GM23248 (cell line): ENCODE data around the gene NAV2. TPM values are rescaled to one million over a fixed set of nuclear protein-coding genes. Genes with fewer than 3 reads are reported as not detected.

Source experiments
- DNase-seq: peaks from one replicate; pipeline ENCODE4 v3.0.0-alpha.2; 2015
- H2AFZ ChIP-seq: fragments of 200-600 bp; sonication (generic); 2 replicates; pipeline ENCODE4 v1.6.1; 2016; ENCODE audit warnings: antibody characterized with exemption
- H3F3A ChIP-seq: fragments of 200-600 bp; sonication (generic); 2 replicates; pipeline ENCODE4 v1.6.1; 2016; ENCODE audit warnings: mild to moderate bottlenecking, antibody characterized with exemption, mixed run types; ENCODE audit not compliant: insufficient read depth
- H3K27ac ChIP-seq: fragments of 200-600 bp; sonication (generic); 2 replicates; pipeline ENCODE4 v1.5.1; 2016; ENCODE audit warnings: mild to moderate bottlenecking
- H3K27me3 ChIP-seq: fragments of 200-600 bp; sonication (generic); replicated peaks from 2 replicates; pipeline ENCODE4 v1.6.1; 2016; ENCODE audit warnings: mild to moderate bottlenecking; ENCODE audit not compliant: insufficient read depth
- H3K36me3 ChIP-seq: fragments of 200-600 bp; sonication (generic); 2 replicates; pipeline ENCODE4 v1.6.1; 2016; ENCODE audit warnings: low read depth, mild to moderate bottlenecking
- H3K4me1 ChIP-seq: fragments of 200-600 bp; sonication (generic); 2 replicates; pipeline ENCODE4 v1.6.1; 2016; ENCODE audit warnings: mild to moderate bottlenecking; ENCODE audit not compliant: insufficient read depth
- H3K4me2 ChIP-seq: fragments of 200-600 bp; sonication (generic); one replicate; pipeline ENCODE4 v1.6.1; 2016; ENCODE audit warnings: mild to moderate bottlenecking; ENCODE audit not compliant: unreplicated experiment
- H3K4me3 ChIP-seq: fragments of 200-600 bp; sonication (generic); 2 replicates; pipeline ENCODE4 v1.5.1; 2016; ENCODE audit warnings: mild to moderate bottlenecking
- H3K79me2 ChIP-seq: fragments of 200-600 bp; sonication (generic); 2 replicates; pipeline ENCODE4 v1.6.1; 2016; ENCODE audit warnings: mild to moderate bottlenecking; ENCODE audit not compliant: insufficient read depth
- H3K9ac ChIP-seq: fragments of 200-600 bp; sonication (generic); 2 replicates; pipeline ENCODE4 v1.6.1; 2016; ENCODE audit warnings: mild to moderate bottlenecking
- H3K9me2 ChIP-seq: fragments of 200-600 bp; sonication (generic); 2 replicates; pipeline ENCODE4 v1.6.1; 2016; ENCODE audit warnings: mixed run types, mild to moderate bottlenecking, moderate library complexity; ENCODE audit not compliant: insufficient read depth
- H3K9me3 ChIP-seq: fragments of 200-600 bp; sonication (generic); one replicate; pipeline ENCODE4 v1.6.1; 2017; ENCODE audit warnings: low read depth
- H4K20me1 ChIP-seq: fragments of 200-600 bp; sonication (generic); 2 replicates; pipeline ENCODE4 v1.6.0; 2016; ENCODE audit not compliant: insufficient read depth
- EZH2 ChIP-seq: fragments of 200-600 bp; sonication (generic); IDR thresholded peaks from 2 replicates; pipeline ENCODE4 v1.6.1; 2018; ENCODE audit warnings: antibody characterized with exemption, mild to moderate bottlenecking; ENCODE audit not compliant: insufficient read depth, poor library complexity, severe bottlenecking
- EZH2phosphoT487 ChIP-seq: fragments of 200-600 bp; sonication (generic); IDR thresholded peaks from 2 replicates; pipeline ENCODE4 v1.6.1; 2018; ENCODE audit warnings: antibody characterized with exemption, moderate library complexity, mild to moderate bottlenecking, low read depth; ENCODE audit not compliant: insufficient read depth
- WGBS, 2 experiments: methylation state at CpG; one replicate each; pipeline ENCODE4 v1.1.6; 2015 to 2017; ENCODE audit warnings: low lambda C conversion rate in 2 of 2, low coverage in 1 of 2; ENCODE audit errors: missing lambda C conversion rate in 2 of 2; 5-methylcytosine and 5-hydroxymethylcytosine counted together
- in situ Hi-C: fragments of 300-500 bp; cut with MboI; formaldehyde crosslinking; loops from 2 replicates; pipeline ENCODE4 v1.15.0; 2020
- polyA plus RNA-seq: library from polyadenylated mRNA; unstranded; fragments of >200 nt; fragmentation: Nextera tagmentation; extraction: Ambion mirVana; gene quantifications from 2 replicates; pipeline ENCODE4 v1.2.1, GENCODE V29; 2016
- total RNA-seq: library from RNA; depleted of rRNA; stranded (reverse); fragments of >200 nt; shearing (Covaris generic); gene quantifications from 2 replicates; pipeline ENCODE4 v1.2.3, GENCODE V29; 2014

The NAV2 gene
- total and polyA plus RNA-seq, 2 experiments from 2014 or later: 5.7 to 11.9 TPM

- Histone ChIP-seq H3K4me2 (no peak overlapping the region), H3K79me2 (peaks cover 99% of the 10 kb centered on the region), H3K9me2 (no peaks in the 10 kb centered on the region), H3K27ac (no peak overlapping the region), H3K27me3 (no peaks in the 10 kb centered on the region), H3K9ac (no peak overlapping the region), H3K4me3 (no peak overlapping the region), H4K20me1 (no peaks in the 10 kb centered on the region), H3F3A (peaks cover 21% of the 10 kb centered on the region), H3K9me3 (no peaks in the 10 kb centered on the region), H3K36me3 (0 out of 2 replicates have a peak, but pooled peaks cover 2% of the 10 kb centered on the region), H2AFZ (no peak overlapping the region), H3K4me1 (peaks cover 14% of the 10 kb centered on the region)
- TF ChIP-seq EZH2phosphoT487 (no peak), EZH2 (no peak)
- in situ Hi-C loops: no loop called here
- DNase-seq: no peak
- WGBS, 2 experiments: 97 to 98% methylated on average over 4 of the region's 4 CpGs
These were observed 38.4 kb downstream of the NAV2 start for GRCh38 chr11:19751055-19751454.

GRCh38 chr11:19753451-19754106, 40.9 kb downstream of the NAV2 start:
- DNase-seq: peak; percentile 62
- WGBS, 2 experiments: 77 to 81% methylated on average over 5 of the region's 5 CpGs
- in situ Hi-C loops: no loop called here
- 0 out of 2 replicates have a peak, but pooled peaks cover 2% of the 10 kb centered on the region for H3K36me3 ChIP-seq
- no peaks in the 10 kb centered on the region for H4K20me1 ChIP-seq
- peaks cover 30% of the 10 kb centered on the region for H3F3A ChIP-seq
- no peaks in the 10 kb centered on the region for H3K9me2 ChIP-seq
- H3K4me2 ChIP-seq: peak overlapping the region; percentile 9
- no peaks in the 10 kb centered on the region for H3K9me3 ChIP-seq
- H3K9ac ChIP-seq: no peak overlapping the region
- H2AFZ ChIP-seq: no peak overlapping the region
- H3K27me3 ChIP-seq: no peaks in the 10 kb centered on the region
- H3K27ac ChIP-seq: peak overlapping the region; percentile 59
- peaks cover 100% of the 10 kb centered on the region for H3K79me2 ChIP-seq
- H3K4me3 ChIP-seq: no peak overlapping the region
- no peak for TF ChIP-seq EZH2phosphoT487
- TF ChIP-seq EZH2: no peak
- peaks cover 34% of the 10 kb centered on the region for H3K4me1 ChIP-seq

DNA sequence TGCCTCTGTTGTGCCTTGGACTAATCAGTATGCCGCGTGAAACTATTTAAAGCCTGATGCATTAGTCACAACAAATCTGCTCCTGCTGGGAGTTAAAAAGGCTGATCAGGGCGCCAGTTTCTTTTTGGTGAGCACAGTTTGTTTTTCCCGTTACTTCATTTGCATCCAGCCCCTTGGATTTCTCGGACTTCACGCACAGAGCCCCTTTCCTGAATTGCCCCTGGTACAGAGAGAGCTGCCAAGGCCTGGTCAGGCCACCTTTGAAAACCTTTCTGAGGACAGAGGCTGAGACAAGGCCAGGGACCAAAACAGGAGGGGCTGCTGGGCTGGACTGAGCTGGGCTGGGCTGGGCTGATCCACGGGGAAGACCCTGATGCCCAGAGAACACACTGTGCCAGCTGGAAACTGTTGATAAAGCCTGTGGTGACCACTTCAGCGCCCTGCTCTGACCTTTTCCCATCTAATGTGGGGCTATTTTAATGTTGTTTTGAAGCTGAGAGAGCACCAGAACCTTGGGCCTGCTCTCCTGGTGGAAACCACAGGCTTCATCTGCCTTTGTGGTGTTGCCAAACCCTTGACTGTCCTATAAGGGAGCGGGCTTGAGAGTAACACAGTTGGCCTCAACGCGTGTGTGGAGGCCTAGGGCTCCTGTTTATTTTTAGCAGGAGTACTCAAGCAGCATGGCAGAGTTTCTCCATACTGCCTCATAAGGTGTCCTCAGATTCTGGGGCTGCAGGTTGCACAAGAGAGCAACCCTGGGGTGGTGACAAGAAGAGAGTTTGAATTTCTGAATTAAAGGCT, 44.2 kb downstream of the NAV2 start:
- H4K20me1 ChIP-seq: no peaks in the 10 kb centered on the region
- peaks cover 34% of the 10 kb centered on the region for H3K4me1 ChIP-seq
- peaks cover 100% of the 10 kb centered on the region for H3K79me2 ChIP-seq
- no peaks in the 10 kb centered on the region for H3K27me3 ChIP-seq
- 21 to 22% methylated on average over 11 of the region's 11 CpGs for WGBS, 2 experiments
- H3K36me3 ChIP-seq: 0 out of 2 replicates have a peak, but pooled peaks cover 2% of the 10 kb centered on the region
- H3K9me3 ChIP-seq: no peaks in the 10 kb centered on the region
- H3K9ac ChIP-seq: peak overlapping the region; percentile 78
- H3K4me3 ChIP-seq: peak overlapping the region; percentile 53
- peak; percentile 86 for DNase-seq
- H3F3A ChIP-seq: peaks cover 29% of the 10 kb centered on the region
- TF ChIP-seq EZH2phosphoT487 (no peak), EZH2 (no peak)
- H3K9me2 ChIP-seq: no peaks in the 10 kb centered on the region
- H3K4me2 ChIP-seq: peak overlapping the region; percentile 77
- peak overlapping the region; percentile 82 for H2AFZ ChIP-seq
- peak overlapping the region; percentile 77 for H3K27ac ChIP-seq
- in situ Hi-C loops: no loop called here

DNA sequence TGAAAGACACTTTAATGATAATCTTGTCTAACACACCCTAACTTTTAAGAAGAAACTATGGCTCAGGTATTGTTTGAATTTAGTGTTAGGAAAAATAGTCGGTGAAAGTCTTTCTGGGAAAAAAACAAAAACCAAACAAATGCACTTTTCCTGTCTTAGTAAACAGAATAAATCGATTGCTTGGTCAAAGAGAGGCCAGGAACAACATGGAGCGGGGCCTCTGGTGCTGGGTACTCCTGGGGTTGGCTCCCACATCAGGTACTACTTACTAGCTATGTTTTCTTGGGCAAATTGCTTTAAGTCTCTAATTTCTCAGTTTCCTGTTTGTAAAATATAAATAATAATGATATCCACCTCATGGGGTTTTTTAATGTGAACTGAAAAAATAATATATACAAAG, 46.8 kb downstream of the NAV2 start:
- no peak overlapping the region for H3K9ac ChIP-seq
- peaks cover 24% of the 10 kb centered on the region for H3K4me1 ChIP-seq
- no peaks in the 10 kb centered on the region for H3K9me2 ChIP-seq
- H3F3A ChIP-seq: peaks cover 20% of the 10 kb centered on the region
- 96 to 100% methylated on average over 3 of the region's 3 CpGs for WGBS, 2 experiments
- no peak for DNase-seq
- in situ Hi-C loops: no loop called here
- H3K4me2 ChIP-seq: no peak overlapping the region
- TF ChIP-seq EZH2phosphoT487: no peak
- no peak for TF ChIP-seq EZH2
- H3K36me3 ChIP-seq: no peaks in the 10 kb centered on the region
- peaks cover 100% of the 10 kb centered on the region for H3K79me2 ChIP-seq
- no peaks in the 10 kb centered on the region for H3K27me3 ChIP-seq
- H3K9me3 ChIP-seq: no peaks in the 10 kb centered on the region
- no peak overlapping the region for H2AFZ ChIP-seq
- no peak overlapping the region for H3K4me3 ChIP-seq
- H3K27ac ChIP-seq: no peak overlapping the region
- peaks cover 4% of the 10 kb centered on the region; the same call in 1 of the 2 replicates for H4K20me1 ChIP-seq
